Activated T-helper 9 cell treated with anti-CD3 and anti-CD28 coated beads, Interleukin-2, amount 50 U/mL, for 16 hours (primary cell): ENCODE data around the gene CMPK2.
"Not testable (repeated sequence)": the region's sequence is repeated elsewhere in the genome, so short reads cannot be mapped to it uniquely, and the experiment has no call there.

Experiments
- DNase-seq: peaks from one replicate; pipeline ENCODE4 v3.0.0-alpha.2; 2020; ENCODE audit warnings: low read depth

The CMPK2 gene, protein sequence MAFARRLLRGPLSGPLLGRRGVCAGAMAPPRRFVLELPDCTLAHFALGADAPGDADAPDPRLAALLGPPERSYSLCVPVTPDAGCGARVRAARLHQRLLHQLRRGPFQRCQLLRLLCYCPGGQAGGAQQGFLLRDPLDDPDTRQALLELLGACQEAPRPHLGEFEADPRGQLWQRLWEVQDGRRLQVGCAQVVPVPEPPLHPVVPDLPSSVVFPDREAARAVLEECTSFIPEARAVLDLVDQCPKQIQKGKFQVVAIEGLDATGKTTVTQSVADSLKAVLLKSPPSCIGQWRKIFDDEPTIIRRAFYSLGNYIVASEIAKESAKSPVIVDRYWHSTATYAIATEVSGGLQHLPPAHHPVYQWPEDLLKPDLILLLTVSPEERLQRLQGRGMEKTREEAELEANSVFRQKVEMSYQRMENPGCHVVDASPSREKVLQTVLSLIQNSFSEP

DNA sequence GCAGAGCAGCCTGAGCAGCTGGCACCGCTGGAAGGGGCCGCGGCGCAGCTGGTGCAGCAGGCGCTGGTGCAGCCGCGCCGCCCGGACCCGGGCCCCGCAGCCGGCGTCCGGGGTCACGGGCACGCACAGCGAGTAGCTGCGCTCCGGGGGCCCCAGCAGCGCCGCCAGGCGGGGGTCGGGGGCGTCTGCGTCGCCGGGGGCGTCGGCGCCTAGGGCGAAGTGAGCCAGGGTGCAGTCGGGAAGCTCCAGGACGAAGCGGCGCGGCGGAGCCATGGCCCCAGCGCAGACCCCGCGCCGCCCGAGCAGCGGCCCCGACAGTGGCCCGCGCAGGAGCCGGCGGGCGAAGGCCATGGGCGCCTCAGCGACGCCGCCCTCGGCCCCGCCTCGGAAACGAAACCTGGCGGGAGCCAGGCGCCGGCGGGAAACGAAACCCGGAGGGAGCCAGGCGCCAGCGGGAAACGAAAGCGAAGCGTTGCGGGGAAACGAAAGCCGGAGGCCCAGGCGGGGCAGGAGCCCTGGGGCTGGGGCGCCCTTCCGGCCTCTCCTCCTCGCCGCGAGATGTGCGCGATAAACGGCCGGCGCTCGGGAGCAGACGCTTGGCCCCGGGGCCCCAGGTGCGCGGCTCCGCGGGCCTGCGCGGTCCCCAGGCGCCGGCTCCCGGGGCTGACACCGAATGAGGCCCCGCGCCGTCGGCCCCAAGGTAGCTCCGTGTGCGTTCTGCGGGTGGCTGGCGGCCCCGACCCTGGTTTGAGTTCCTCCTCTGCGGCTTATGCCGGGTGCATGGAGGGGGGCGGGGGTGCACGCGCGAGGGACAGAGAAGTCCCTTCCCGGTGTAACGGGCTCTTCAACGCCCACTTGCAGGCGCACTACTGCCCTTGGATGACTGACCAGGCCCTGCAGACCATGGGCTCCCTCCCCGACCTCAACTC is at the start of gene CMPK2:
Gene CMPK2 (minus strand): TSS at position 562 of the 929 bp plus-strand sequence. CDS start 211 bp downstream, at position 351.
- DNase-seq = peak; percentile 68

DNA sequence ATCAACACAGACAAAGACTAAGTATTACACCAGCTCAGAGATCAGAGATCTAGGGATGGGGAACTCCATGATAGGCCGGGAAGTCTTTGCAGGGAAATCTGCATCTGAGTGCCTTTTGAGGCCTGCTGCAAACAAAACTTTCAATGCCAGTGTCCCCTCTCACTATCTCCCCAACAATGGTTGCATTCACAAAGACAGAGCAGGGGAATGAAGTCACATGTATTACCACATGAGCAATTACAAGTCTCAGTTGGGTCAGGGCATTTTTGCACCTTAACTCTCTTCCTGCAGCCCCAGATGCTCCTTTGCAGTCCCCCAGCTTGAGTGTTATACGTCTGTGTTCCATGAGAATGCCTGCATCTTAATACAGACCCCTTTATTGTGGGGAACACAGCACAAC is 49.7 kb upstream of the CMPK2 start:
- DNase-seq = no peak

DNA sequence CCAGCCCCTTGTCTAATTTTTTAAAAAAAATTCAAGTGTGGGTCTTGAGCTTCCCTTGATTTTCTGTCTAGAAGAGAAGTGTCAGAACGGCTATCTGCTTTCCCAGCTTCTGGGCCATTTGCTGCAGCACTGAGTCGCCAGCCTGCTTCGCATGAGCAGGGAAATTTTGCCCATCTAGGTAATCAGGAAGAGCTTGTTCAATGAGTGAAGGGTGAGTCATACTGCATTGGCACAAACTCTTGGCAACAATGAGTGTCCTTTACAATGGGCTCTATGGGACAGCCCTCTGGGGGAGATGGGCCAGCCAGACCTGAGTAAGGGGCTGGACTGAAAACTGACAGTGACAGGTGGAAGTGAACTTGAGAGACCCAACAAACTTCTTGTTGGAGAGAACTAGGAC is 49.1 kb upstream of the CMPK2 start:
- no peak for DNase-seq

- no peak for DNase-seq
Measured at GRCh38 chr2:6913415-6914157, 47.9 kb upstream of the CMPK2 start.

GRCh38 chr2:6911721-6912120 is 46.0 kb upstream of the CMPK2 start:
- no peak for DNase-seq

GRCh38 chr2:6909431-6910385 is 44.0 kb upstream of the CMPK2 start:
- DNase-seq = no peak

GRCh38 chr2:6908291-6908690 is 42.6 kb upstream of the CMPK2 start:
- no peak for DNase-seq

DNA sequence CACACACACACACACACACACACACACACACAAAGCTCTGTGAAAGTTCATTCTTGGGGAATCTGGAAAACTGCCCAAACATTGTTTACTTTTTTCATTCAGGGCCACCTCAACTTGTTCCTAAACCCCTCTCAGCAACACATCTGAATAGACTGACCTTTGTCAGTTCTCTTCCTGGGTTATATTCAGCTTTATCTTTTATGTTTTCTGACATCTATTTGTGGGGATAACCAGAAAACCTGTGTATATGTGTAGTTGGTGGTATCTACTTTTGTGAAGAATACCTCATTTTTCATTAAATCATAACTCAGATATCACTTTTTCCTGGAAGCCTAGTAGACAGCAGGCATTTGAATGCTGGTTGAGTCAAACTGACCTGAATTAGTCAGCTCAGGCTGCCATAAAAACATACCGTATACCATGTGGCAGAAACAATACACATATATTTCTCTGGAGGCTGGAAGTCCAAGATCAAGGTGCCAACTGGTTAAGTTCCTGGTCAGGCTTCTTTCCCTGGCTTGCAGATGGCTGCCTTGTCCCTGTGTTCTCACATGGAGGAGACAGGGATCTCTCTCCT is 40.5 kb upstream of the CMPK2 start:
- DNase-seq = no peak

GRCh38 chr2:6905668-6906067 is 40.0 kb upstream of the CMPK2 start:
- DNase-seq = no peak

GRCh38 chr2:6902581-6902980 is 36.9 kb upstream of the CMPK2 start:
- DNase-seq = not testable (repeated sequence)

DNA sequence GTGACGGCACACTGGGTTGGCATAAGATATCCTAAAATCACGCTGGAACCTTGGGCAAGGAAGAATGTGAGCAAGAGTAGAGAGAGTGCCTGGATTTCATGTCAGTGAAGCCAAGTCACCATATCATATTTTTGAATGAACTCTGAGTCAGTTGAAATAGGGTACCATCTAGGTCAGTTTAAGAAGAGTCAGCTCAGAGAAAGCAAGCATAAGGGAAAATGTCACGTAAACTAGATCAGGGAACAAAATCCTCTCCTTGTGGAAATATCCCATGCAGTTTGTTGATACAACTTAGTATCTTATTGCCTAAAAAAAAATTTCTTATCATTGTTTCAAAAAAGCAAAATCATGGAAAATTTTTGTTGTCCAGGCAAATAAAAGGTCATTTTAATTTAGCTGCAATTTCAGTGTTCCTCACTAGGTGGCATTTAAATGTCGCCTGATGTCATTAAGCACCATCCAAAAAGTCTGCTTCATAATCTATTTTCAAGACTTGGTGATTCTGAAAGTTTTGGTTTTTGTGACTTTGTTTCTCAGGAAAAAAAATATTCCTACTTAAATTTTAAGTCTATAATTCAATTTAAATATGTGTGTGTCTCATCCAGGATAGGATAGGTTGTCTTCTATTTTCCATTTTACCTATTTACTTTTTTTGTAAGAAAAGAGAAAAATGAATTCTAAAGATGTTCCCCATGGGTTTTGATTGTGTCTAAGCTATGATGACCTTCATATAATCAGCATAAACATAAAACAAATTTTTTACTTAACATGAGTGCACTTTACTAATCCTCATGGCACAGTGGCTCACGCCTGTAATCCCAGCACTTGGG is 31.4 kb upstream of the CMPK2 start:
- no peak for DNase-seq

DNA sequence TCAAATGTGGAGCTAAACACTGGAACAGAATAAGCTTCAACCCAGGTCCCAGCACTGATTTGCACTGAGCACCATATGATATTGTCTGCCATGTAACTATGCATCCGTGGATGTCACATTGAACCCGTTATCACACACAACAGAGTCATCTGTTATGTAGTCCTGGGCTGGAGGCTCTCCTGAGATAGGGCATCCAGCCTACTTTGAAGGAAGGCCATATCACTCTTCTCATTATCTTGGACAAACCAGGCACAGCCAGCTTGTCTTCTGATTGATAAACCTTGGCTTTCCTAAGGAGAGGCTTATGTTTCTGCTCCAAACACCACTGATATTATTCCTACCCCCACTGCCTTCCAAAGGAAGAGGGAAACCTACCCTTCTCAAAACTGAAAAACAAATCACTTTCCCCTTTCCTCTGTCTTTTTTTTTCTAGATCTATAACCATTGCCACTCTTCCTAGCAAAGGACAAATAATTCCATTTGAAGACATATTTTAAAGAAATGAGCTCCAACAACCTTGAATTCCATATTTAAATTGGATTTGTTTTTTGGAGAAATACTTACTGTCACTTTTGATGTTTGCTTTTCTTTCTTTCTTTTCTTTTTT is 28.3 kb upstream of the CMPK2 start:
- no peak for DNase-seq

- no peak for DNase-seq
Measured at GRCh38 chr2:6888724-6889123, 23.0 kb upstream of the CMPK2 start.

DNA sequence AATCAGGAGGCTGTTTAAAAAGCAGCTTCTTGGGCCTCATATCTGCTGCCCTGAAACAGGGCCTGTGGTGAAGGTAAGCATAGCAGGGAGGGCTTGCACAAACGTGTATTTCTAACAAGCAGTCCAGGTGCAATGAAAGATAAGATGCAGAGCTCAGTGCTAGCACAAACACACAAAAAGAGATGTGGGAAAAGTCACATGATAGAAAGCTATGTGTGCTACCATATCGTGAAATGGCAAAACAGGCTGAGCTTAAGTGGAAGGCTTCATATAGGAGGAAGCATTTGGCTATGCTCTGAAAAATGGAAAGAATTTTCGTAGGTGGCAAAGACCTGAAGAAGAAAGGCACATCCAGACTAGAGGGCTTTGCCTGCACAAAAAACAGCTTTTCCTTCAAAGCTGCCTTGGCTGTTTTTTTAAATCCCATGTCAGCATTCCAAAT is 22.1 kb upstream of the CMPK2 start:
- DNase-seq = no peak

DNA sequence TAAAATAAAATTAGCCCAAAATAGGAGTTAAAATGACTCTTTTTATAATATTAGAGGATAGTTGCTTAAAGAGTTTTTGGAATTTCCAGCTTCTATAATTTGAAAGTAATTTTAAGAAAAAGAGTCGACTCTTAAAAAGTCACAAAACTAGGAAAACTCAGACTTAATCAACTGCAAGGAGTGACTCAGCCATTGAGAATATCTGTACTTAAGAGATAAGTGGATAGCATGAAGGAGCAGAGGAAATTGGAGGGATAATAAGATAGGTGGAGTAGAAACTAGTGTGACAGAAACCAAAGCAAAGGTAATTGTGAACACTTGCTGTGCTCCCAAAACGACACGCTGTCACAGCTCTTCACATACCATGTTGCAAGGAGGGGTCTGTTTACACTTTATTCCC is 20.3 kb upstream of the CMPK2 start:
- DNase-seq = no peak

DNA sequence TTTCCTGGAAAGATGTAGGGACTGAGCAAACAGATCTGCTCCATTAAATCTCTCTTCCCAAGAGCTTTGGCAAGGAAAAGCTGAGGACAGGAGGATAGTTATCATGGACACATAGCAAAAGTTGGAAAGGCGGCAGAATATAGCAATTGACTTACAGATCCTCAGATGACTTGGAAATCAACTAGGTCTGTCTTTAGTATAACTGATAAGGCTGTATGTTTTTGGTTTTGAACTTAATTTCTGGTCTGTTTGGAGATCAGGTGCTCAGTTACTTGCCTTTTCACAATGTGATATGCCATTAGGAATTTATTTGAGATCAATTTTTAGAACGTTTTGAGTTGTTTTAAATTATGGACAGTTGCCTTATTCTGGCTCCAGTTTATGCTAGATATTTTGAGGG is 19.8 kb upstream of the CMPK2 start:
- DNase-seq = no peak

GRCh38 chr2:6883448-6884122 is 17.9 kb upstream of the CMPK2 start:
- DNase-seq = no peak

DNA sequence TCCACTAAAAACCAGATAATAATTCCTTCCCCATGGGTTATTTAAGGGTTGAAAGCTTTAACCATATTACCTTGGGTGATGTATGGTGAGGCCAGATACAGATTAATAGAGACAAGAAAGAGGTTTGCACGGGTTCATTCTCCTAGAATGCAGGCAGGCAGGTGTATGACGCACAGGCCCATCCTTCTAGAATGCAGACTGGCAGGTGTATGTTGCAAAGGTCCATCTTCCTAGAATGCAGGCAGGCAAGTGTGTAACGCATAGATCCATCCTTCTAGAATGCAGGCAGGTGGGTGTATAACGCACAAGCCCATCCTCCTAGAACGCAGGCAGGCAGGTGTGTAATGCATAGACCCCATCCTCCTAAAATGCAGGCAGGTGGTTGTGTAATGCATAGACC is 15.8 kb upstream of the CMPK2 start:
- no peak for DNase-seq

- DNase-seq = no peak
Measured at GRCh38 chr2:6881046-6881445, 15.3 kb upstream of the CMPK2 start.
